ENCODE measurements around the gene TMEM88.
"Not testable (repeated sequence)": the region's sequence is repeated elsewhere in the genome, so short reads cannot be mapped to it uniquely, and the experiment has no call there.

TMEM88 gene, protein sequence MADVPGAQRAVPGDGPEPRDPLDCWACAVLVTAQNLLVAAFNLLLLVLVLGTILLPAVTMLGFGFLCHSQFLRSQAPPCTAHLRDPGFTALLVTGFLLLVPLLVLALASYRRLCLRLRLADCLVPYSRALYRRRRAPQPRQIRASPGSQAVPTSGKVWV

DNA sequence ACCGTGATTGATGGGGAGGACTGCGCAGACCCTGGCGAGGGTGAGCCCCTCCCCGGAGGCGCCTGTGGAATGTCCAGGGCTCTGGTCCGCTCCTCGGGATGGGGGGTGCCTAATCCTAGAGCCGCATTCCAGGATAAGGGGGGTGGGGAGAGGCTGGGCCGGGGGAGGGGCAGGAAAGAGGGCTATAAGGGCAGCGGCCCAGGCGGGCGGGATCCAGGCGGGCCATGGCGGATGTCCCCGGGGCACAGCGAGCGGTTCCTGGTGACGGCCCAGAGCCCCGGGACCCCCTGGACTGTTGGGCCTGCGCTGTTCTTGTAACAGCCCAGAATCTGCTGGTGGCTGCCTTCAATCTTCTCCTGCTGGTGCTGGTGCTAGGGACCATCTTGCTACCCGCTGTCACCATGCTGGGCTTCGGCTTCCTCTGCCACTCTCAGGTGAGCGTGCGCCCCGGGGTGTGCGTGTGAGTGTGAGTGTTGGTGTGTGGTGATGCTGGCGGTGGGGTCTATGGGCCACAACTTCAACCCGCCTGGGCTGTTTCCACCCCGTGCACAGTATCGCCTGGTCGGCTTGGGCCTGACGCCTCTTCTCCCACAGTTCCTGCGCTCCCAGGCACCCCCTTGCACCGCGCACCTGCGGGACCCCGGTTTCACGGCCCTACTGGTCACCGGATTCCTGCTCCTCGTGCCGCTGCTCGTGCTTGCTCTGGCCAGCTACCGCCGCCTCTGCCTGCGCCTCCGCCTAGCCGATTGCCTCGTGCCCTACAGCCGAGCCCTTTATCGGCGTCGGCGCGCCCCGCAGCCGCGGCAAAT lies at the start of gene TMEM88:
TMEM88 (plus strand) TSS at position 216 of the 809 bp plus-strand sequence; CDS start at position 225, 9 bp downstream.
- DNase-seq (ENCODE audit: low read depth): no peak

DNA sequence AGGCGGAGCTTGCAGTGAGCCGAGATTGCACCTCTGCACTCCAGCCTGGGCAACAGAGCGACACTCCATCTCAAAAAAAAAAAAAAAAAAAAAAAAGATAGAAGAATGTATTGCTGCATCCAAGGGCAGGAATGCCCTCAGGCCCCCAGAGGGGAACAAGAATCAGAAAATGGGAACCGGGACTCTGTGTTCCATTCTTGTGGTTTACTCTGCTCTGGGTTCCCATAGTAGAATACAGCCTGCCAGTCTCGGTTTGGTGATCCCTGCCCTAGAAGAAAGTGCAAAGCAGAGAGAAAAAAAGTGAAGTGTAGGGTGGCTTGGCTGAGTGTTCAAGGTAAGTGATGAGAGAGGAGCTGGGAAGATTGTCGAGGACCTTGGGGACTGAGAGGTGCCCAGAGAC lies 48.3 kb upstream of the TMEM88 start:
- DNase-seq (ENCODE audit: low read depth): no peak

DNA sequence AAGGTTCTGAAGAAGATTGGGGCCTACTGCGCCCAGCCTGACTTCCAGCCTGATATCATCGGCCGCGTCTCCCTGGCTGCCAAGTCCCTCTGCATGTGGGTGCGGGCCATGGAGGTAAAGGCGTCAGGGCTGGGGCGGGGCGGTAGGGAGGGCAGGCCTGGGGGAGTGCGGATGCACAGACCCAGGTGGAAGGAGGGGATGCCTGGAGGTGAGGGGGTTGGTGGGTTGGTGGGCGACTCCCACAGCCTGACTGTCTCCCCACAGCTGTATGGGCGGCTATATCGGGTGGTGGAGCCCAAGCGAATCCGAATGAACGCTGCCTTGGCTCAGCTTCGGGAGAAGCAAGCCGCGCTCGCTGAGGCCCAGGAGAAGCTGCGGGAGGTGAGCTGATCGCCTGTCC lies 47.7 kb upstream of the TMEM88 start:
- DNase-seq (ENCODE audit: low read depth): no peak

DNA sequence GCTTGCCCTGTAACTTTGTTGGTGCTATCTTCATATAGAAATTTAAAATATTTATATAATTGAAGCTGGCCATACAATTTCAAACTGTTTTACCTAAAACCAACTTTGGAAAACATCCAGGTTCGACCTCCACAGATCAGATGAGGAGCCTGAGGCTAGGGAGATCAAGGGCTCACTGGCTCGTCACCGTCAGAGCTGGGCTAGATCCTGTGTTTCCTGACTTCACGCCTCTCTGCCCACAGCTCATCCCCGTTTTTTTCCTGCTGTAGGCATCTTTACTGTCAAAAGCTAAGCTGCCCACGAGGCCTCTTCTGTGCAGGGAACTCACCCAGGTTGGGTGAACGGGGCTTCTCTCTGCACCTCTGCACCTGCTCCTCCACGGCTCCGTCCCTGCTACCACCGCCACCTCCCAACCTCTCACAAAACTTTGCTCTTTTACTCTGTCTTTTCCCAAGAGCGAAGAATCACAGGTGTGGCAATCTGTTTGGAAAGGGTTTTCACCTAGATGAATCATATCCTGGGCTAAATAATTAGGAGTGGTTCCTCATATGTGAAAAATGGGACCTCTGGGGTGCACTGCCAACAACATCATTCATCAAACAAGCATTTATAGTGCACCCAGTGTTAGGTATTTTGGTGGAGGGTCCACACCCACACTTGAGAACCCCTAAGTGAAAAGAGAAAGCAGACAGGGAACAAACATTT lies 45.6 kb upstream of the TMEM88 start:
- DNase-seq (ENCODE audit: low read depth): no peak

DNA sequence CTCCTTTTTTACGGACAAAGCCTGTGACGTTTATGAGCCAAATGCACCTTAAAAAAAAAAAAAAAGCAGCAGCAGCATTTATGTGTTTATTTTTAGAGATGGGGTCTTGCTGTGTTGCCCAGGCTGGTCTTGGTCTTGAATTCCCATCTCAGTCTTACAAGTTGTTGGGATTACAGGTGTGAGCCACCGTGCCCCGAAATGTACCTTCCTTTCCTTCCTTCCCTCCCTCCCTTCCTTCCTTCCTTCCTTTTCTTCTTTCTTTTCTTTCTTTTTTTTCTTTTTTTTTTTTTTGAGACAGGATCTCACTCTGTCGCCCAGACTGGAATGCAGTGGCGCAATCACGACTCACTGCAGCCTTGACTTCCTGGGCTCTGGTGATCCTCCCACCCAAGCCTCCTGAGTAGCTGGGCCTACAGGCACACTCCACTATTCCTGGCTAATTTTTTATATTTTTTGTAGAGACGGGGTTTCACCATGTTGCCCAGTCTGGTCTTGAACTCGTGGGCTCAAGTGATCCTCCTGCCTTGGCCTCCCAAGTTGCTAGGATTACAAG lies 45.0 kb upstream of the TMEM88 start:
- DNase-seq (ENCODE audit: low read depth): not testable (repeated sequence)

DNA sequence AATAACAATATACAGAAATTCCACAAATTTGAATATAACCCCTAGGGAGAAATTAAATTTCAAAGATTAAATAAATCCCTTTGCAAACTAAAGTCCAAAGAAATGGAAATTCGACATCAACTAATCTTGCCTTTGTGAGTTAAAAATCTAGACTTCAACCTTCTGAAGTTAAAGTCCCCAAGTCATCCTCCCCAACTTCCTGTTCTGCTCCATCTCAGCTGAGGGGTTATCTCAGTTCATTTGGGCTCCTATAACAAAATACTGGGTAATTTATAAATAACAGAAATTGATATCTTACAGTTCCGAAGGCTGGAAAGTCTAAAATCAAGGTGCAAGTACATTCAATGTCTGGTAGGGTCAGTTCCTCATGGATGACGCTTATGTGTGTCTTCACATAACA lies 43.6 kb upstream of the TMEM88 start:
- no peak for DNase-seq (ENCODE audit: low read depth)

DNA sequence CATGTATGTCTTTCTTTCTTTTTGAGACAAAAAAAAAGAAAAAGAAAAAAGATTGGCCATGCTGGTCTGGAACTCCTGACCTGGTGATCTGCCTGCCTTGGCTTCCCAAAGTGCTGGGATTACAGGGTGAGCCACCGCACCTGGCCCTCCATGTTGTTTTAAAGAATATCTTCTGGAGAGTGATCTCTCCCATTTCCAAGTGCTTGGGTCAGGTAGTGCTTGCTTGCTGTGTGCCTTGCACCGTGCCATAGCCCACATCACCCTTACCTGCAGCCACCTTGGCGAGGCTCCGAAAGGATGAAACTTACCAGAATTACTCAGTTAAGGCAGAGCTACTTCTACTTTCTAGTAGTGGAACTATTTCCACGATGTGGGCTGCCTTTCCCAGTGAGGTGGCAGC lies 39.9 kb upstream of the TMEM88 start:
- no peak for DNase-seq (ENCODE audit: low read depth)

DNA sequence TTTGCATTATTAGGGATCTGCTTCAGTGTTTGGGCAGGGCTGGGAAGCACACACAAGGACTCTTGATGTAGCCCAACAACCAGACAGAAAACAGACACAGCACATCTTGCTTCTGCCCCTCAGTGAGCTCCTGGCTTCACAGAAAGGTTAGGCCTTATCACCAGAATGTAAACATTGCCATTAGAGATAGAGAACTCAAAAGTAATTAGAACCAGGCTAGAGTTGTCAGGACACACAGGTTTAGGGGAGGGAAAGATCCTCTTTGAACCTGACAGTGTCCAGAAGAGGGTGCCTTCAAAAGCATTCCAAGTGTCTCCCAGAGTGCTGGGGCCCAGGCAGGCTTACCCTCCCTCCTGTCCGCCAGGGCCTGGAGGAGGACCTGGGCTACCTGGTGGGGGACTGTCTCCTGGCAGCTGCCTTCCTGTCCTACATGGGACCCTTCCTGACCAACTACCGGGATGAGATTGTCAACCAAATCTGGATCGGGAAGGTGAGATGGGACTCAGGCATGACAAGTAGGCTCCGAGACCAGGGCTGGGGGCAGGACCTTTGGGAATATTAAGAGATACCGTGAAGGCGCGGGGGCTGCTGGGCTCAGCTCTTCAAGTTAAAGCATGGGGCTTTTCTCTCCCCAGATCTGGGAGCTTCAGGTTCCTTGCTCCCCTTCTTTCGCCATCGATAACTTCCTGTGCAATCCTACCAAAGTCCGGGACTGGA lies 37.8 kb upstream of the TMEM88 start:
- no peak for DNase-seq (ENCODE audit: low read depth)

DNA sequence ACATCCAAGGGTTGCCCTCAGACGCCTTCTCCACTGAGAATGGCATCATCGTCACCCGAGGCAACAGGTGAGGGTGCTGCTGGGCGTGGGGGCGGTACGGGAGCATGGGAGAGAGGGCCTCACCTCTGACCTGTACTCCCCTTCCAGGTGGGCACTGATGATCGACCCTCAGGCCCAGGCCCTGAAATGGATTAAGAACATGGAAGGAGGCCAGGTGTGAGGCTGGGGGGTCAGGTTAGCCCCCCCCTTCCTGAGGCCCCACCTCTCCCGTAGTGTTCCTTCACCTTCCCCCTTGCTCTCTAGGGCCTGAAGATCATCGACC lies 37.3 kb upstream of the TMEM88 start:
- no peak for DNase-seq (ENCODE audit: low read depth)

DNA sequence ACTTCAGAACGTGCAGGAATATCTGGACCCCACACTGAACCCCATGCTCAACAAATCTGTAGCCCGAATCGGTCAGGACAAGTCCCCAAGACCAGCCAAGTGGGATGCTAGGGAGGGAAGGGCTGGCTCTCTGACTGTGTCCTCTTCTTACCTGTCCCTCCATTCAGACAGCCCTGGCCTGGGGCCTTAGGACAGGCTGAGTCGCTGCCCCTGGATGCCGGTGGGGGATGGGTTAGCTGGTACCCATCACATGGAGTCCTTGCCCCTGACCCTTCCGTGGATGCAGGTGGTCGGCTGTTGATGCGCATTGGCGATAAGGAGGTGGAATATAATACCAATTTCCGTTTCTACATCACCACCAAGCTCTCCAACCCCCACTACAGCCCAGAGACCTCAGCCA lies 36.8 kb upstream of the TMEM88 start:
- no peak for DNase-seq (ENCODE audit: low read depth)

DNA sequence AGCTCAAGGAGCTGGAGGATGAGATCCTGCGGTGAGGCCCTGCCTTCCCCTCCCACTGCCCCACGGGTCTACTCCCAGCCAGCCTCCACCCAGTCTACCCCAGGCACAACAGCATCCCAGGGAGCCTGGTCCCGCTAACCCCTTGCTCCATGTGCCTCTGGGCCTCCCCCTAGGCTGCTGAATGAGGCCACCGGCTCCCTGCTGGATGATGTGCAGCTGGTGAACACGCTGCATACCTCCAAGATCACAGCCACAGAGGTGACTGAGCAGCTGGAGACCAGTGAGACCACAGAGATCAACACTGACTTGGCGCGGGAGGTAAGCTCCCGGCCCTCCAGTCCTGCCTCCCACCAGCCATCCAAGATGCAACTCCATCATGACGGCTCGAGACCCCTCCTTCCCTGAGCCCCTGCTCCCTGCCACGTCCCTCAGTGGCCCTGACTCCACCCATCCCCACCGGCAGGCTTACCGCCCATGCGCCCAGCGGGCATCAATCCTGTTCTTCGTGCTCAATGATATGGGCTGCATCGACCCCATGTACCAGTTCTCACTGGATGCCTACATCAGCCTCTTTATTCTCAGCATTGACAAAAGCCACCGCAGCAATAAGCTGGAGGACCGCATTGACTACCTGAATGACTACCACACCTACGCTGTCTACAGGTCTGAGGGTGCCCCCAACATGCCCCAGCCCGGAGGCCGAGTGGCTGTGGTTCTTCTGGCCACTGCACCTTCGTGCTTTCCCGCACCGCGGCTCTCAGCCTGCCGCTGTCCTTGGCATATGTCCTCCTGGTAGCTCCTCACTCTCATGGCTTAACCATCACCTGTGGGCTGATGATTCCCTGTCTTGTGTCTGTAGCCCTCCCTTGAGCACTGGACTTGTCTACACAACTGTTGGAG lies 35.9 kb upstream of the TMEM88 start:
- DNase-seq (ENCODE audit: low read depth): no peak

DNA sequence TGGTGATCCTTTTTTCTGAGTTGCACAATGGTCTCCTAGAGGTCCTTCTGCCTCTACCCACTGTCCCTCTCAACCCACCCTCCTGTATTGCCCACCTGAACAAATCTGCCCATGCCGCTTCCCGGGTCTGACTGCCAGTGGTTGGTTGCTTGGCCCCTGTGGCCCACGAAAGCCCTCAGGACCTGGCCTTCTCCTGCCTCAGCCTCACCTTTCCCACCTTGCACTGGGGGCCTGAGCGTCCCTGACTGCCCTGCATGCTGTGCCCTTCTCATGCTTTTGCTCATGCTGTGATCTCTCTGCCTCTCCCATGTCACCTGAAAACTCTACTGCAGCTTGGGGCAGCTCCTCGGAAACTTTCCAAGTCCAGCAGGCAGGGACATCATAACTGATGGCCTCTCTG lies 34.6 kb upstream of the TMEM88 start:
- DNase-seq (ENCODE audit: low read depth): no peak

DNA sequence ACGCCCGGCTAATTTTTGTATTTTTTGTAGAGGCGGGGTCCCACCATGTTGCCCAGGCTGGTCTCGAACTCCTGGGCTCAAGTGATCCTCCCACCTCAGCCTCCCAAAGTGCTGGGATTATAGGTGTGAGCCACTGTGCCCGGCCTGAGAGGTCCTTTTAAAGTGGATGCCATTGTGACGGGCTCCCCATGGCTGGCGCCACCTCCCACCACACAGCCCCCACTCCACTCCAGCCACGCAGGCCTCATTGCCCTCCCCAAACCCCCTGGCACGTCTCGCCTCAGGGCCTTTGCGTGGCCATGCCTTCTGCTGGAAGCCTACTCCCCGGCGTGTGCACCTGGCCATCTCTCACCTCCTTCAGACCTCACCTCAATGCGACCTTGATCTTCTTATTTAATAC lies 32.7 kb upstream of the TMEM88 start:
- DNase-seq (ENCODE audit: low read depth): no peak

DNA sequence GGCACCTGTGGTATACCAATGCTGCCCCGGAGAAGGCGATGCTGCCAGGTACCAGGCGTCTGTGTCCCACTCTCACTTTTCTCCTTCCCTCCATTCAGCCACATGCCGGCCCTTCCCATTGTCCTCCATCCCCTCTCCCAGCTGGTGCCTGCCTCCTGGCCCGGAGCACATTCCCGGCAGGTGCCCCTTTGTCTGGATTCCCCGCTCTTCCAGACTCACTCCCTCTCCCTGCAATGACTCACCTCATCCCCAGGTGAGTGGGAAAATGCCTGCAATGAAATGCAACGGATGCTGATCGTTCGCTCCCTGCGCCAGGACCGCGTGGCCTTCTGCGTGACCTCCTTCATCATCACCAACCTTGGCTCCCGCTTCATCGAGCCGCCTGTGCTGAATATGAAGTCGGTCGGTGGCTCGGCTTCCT lies 31.3 kb upstream of the TMEM88 start:
- no peak for DNase-seq (ENCODE audit: low read depth)

DNA sequence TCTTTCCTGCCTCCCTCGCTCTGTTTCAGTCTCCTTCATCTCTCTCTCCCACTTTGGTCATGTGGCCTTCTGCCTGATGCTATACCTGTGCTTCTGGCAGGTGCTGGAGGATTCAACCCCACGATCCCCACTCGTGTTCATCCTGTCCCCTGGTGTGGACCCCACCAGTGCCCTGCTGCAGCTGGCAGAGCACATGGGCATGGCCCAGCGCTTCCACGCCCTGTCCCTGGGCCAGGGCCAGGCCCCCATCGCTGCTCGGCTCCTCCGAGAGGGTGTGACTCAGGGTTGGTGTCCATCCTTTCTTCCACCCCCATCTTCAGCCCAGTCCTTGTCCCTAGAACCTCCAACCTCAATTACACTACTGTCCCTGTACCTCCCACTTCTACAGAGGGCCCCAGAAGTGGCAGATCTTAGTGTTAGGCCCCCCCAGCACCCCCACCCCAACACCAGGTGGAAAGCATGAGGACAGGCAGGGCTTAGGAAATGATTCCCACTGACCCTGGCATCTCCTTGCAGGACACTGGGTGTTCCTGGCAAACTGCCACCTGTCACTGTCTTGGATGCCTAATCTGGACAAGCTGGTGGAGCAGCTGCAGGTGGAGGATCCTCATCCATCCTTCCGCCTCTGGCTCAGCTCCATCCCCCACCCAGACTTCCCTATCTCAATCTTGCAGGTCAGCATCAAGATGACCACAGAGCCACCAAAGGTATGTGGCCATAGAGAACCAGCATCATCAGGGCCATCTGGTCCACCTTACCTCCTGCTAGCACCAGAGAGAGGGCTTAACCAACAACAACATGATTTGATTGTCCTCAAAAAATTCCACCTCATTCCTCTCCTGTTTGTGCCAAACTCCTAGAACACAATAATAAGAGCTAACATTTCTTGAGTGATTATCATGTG lies 30.6 kb upstream of the TMEM88 start:
- no peak for DNase-seq (ENCODE audit: low read depth)

DNA sequence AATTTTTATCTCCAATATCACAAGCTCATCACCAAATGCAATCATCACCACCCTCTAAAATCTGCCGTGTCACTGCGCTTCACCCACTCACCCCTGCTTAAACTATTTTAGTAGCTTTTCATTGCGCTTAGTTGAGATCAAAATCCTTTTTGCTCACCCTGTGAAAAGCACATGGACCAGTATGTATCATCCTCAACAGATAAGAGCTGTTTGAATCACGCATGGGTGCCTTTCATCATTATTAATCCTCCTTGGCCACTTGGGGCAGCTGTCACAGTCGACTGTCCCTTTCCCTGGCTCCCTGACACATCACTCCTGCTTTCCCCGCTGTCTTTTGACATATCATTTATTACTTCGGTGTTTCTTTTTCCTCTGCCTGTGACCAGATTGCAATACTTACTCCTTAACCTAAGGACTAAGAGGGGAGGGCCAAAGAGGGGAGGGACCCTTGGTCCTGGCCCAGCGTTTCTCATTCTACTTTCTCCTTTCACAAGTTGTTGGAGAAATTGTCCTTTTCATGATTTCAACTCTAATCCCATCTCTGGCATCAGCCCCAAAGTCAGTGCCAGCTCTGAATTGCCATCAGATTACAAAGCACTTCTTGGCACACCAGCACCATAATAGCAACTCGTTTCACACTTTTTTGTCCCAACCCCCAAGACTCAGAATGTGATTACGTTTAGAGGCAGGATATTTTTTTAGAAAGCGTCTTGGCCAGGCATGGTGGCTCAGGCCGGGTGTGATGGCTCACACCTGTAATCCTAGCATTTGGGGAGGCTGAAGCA lies 29.5 kb upstream of the TMEM88 start:
- DNase-seq (ENCODE audit: low read depth): no peak

DNA sequence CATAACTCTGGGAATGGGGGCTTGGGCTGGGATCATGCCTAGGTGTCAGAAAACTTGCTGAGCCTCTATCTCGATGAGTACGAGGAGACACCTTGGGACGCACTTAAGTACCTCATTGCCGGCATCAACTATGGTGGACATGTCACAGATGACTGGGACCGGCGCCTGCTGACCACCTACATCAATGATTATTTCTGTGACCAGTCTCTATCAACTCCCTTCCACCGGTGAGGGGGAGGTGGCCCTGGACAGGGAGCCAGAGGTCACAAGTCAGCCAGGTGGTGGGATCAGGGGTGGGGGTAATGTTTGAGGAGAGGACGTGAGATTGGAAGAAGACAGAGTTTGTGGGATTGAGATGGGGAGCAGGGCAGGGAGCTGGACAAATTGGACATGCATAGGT lies 24.2 kb upstream of the TMEM88 start:
- DNase-seq (ENCODE audit: low read depth): no peak

DNA sequence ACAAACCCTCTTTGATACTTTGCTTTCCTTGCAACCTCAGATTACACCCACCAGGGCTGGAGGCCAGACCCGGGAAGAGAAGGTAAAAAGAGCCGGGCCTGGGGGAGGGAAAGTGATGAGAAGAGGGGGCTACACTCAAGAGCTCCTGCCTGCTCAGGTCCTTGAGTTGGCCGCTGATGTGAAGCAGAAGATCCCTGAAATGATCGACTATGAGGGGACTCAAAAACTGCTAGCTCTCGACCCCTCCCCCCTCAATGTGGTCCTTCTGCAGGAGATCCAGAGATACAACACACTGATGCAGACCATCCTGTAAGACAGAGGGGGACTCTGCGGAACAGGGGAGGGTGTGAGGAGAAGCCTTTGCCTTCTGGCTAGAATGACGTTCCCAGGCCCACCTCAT lies 23.6 kb upstream of the TMEM88 start:
- no peak for DNase-seq (ENCODE audit: low read depth)

DNA sequence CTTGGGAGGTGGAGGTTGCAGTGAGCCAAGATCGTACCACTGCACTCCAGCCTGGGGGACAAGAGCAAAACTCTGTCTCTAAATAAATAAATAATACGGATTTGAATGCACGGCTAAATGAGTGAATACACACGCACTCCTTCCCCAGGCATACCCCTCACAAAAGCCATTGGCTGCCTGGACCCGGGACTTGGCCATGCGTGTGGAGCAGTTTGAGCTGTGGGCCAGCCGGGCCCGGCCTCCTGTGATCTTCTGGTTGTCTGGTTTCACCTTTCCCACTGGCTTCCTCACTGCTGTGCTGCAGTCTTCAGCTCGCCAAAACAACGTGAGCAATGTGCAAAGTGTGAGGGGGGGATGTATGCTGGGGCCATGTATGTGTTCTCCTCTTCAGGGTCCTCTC lies 22.4 kb upstream of the TMEM88 start:
- DNase-seq (ENCODE audit: low read depth): no peak
